GM18526 (cell line): ENCODE data around the gene CELSR2.

Experiments
- POLR2A ChIP-seq: IDR thresholded peaks from 3 replicates; pipeline ENCODE4 v1.6.1; 2011; ENCODE audit not compliant: insufficient read length; ENCODE audit errors: extremely low read depth

CELSR2 gene

DNA sequence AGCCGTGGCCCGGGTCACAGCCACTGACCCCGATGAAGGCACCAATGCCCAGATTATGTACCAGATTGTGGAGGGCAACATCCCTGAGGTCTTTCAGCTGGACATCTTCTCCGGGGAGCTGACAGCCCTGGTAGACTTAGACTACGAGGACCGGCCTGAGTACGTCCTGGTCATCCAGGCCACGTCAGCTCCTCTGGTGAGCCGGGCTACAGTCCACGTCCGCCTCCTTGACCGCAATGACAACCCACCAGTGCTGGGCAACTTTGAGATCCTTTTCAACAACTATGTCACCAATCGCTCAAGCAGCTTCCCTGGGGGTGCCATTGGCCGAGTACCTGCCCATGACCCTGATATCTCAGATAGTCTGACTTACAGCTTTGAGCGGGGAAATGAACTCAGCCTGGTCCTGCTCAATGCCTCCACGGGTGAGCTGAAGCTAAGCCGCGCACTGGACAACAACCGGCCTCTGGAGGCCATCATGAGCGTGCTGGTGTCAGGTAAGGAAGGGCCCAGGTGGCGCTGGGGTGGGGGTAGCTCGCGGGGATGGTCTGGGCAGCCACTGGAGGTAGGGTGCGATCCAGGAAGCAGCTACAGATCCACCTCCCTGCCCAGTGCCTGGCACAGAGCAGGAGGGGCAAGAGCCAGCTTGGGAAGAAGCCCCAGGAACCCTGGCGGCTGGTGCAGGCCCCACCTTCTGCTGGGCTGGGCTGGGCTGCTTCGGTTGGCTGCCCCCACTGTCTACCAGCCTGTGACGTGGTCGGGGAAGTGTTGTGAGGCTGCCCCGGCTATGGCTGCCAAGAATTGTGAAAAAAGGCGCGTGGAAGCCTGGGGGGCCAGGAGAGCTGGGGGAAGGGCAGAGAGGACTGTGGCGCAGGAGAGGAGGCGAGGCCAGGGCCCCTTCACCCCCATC, 3.8 kb downstream of the CELSR2 start:
- no peak for TF ChIP-seq POLR2A

DNA sequence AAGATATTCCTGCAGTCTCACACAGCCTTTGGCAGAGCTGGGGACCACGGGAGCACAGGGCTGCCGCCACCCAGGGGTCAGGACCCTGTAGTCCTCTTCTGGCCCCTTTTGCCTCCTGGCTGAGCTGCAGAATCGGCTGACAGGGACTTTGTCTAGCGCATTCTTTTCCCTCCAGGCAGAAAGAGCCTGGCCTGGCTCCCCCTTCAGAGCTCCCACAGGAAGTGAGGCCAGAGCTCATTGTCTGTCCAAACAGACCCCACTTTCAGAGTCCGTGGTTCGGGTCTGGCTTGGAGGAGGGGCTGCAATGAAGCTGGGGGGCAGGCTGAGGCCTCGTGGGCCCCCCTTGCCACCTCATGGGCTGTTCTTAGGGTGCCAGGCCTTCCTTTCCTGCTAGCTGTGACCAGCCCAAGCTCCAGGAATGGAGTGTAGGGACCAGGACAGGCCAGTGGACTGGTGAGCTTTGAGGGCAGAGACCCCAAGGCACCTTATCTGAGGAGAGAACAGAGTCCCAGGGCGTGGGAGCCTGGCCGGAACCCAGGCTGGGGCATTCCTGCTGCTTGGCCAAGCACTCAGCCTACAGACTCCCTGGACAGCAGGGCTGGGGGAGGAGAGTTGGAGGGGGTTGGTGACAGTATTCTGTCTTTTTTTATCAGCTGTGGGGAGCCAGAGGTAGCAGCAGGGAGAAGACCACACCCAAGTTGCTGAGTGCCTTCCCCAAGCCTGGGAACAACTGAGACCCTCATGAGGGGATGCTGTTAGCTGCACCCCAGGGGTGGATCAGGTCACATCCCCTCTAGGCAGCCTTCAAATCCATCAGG, 4.7 kb downstream of the CELSR2 start:
- no peak for TF ChIP-seq POLR2A

DNA sequence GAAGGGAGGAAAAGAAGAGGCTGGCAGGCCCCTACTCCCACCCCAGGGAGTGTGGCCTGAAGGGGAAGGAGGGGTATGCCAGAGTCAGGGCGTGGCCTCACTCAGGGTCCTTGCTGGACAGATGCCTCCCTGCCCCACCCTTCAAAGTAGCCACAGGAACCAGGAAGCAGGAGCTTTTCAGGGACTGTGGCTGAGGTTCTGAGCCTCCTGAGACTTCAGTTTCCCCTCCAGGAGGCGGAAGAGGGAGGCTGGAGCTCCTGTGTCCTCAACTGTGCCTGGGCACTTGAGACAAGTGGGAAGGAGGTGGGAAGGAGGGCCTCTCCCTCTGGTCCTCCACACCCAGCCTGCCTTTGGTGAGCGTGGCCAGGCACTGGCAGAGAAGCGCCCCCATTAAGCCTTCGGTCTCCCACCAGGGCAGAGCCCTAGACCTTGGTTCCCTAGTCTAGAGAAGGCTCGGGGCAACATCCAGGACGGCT, 5.3 kb downstream of the CELSR2 start:
- TF ChIP-seq POLR2A, result no peak

DNA sequence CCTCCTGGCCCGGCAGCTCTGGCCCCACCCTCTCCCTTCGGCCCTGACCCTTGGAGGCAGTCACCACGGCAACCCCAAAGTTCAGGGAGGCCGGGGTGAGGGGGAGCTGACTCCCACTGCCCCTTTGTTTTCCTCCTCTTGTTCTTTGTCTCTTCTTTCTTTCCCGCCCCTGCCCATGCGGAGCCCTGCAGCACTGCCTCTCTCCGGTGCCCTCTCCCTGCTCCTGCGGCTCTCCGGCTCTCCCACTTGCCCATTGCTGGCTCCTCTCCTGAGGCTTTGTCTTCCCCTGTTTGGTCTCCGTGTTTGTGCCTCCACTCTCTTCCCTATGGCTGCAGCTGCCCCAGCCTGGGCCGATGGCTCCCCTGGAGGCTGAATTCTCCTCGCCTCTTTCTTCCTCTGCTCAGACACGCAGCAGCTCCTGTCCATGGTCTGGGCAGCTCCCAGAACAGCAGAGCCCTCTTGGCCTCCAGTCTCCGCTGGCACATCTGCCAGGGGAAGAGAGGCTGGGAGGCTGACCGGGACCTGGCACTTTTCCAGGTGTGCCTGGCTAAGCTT, 5.8 kb downstream of the CELSR2 start:
- no peak for TF ChIP-seq POLR2A

DNA sequence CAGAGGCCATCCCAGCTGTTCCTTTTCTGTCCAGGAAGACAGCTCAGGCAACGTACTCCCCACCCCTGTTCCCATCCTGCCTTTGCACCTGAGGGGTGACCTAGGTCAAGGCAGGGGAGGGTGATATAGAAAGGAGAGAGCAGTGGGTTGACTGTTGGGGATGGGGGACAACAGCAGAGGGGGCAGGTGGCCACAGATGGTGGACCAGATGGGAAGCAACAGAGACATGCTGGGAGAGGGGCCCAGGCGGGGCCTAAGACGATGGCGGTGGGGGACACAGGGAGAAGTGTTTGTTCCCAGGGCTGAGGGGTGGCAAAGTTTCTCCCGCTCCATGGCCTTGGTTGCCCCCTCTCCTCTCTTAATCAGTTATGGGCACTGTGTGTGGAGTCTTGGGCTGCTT, 6.3 kb downstream of the CELSR2 start:
- no peak for TF ChIP-seq POLR2A

DNA sequence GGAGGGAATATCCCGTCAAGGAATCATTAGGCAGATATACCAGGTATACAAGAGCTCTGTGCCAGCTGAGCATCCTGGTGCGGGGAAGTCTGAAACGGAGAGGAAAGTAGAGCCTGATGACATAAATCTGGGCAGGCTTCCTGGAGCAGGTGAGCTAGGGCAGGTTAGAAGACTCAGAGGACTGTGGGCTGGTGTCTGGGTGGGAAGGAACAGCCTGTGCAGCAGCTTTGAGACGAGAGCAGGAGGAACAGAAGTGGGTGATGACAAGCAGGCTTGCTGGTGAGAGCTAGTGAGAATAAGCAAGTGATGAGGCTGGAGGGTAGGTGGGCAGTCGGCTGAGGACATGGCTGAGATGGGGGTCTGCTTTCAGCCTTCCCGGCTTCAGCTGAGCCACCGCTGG, 6.7 kb downstream of the CELSR2 start:
- TF ChIP-seq POLR2A, result no peak

DNA sequence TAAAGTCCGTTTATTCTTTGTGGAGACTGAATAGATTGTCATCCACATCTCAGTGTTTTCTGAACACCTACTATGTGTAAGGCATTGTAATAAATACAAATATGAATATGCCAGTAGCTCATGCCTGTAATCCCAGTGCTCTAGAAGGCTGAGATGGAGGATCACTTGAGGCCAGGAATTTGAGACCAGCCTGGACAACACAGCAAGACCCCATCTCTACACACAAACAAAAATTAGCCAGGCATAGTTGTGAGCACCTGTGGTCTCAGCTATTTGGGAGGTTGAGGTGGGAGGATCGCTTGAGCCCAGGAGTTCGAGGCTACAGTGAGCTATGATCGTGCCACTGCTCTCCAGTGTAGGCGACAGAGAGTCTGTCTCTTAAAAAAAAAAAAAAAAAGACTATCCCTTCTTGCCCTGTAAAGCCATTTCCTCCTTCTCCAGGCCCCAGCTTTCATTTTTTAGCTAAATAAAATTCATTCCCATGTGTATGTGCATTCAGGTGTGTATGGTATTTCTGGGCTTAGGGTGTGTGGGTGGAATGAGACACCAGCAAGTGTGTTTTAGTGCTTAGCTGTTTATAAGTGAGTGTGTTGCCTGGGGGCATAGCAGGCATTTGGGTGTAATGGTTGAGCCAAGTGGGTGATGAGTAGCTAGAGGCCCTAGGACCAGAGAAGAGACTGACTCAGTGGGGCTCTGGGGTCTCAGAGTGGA, 7.8 kb downstream of the CELSR2 start:
- no peak for TF ChIP-seq POLR2A

DNA sequence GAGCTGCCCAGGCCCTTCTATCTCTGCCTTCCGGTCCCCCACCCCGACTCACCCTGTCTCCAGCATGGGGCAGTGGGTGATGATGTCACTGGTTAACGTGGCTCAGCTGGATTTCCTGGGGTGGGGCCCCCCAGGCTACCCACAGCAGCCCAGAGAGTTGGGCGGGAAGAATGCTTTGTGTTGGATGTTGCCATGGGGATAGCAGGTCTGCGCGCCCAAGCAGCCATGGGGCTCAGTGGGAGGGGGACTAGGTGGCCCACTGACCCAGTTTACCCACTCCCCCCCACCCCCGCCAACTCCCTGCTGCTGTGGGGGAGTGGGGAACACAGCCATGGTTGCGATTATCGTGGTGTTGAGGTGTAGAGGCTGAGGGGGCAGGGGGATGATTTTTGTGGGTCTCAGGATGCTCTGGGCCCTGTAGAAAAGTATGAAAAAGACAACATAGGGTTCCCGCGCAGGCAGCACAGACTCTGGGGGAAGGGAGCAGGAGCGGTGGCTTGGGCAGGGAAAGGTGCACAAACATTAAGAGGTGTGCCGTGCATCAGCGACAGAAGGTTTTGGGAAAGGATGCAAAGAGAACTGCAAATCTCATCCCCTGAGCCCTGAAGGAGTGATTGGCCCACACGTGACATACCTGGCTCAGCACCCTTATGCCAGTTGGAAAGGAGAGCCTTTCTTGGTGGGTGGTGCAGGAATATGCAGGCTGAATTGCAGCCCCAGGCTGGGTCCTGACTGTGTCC, 8.5 kb downstream of the CELSR2 start:
- no peak for TF ChIP-seq POLR2A

DNA sequence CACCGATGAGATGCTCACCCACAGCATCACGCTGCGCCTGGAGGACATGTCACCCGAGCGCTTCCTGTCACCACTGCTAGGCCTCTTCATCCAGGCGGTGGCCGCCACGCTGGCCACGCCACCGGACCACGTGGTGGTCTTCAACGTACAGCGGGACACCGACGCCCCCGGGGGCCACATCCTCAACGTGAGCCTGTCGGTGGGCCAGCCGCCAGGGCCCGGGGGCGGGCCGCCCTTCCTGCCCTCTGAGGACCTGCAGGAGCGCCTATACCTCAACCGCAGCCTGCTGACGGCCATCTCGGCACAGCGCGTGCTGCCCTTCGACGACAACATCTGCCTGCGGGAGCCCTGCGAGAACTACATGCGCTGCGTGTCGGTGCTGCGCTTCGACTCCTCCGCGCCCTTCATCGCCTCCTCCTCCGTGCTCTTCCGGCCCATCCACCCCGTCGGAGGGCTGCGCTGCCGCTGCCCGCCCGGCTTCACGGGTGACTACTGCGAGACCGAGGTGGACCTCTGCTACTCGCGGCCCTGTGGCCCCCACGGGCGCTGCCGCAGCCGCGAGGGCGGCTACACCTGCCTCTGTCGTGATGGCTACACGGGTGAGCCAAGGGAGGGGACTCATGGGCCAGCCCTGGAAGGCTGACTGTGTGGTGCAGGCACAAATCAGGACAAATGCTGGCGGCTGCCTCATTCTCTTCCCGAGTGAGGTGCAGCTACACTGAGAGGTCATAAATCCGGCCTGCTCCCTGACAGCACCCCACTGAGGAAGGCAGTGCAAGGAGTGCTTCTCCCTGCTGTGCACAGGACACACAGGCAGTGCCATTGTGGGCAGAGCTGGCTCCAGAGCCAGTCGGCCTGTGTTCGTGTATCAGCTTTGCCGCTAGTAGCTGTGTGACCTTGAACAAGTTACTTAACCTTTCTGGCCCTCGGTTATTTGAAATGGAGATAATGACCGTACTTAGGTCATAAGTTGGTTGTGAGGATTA, 9.4 kb downstream of the CELSR2 start:
- TF ChIP-seq POLR2A, result no peak

DNA sequence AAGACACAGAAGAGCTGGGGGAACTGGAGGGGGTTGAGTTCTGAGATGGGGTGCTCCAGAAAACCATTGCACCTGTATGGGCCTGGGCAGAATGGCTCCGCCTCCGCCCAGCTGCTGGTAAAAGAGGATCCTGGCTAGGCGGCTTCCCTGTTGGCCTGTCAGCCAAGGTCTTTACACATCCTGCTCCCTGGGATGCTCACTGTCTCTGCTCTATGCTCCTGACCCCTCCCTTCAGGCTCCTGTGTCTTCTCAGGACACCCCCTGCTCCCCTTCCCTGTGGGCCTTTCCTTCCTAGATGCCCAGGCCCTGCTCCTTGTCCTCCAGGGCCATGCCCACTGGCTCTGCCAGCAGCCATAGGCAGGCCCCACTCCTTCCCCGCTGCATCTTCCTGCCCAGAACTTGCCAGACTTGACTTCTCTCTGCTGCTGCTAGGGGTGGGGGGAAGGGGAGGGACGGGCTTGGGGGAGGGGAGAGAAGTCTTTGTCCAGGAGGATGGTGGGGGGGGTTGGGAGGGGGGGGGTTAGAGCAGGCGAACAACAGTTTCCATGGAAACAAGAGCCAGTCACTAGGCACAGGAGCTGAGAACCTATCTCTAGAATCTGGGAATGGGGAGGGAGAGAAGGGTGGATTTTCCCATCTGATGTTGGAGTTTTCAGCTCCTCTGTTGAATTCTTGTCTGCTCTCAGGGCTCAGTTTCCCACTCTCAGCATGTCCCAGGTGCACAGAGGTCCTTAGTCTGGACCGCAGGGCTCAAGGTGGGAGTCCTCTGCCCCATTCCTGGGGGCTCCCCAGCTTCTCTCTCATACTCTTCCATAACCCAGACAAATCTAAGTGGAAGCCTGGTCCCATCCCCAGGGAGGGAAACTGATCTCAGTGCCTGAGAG, 10.6 kb downstream of the CELSR2 start:
- no peak for TF ChIP-seq POLR2A

DNA sequence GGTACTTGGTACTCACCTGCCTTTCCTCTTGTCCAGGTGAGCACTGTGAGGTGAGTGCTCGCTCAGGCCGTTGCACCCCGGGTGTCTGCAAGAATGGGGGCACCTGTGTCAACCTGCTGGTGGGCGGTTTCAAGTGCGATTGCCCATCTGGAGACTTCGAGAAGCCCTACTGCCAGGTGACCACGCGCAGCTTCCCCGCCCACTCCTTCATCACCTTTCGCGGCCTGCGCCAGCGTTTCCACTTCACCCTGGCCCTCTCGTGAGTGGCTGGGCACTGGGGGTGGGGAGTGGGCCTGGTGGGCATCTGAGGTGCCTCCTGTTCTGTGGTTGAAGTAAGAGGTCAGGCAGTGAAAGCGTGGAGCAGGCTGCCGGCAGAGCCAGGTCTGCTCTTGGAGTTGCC, 11.7 kb downstream of the CELSR2 start:
- no peak for TF ChIP-seq POLR2A

DNA sequence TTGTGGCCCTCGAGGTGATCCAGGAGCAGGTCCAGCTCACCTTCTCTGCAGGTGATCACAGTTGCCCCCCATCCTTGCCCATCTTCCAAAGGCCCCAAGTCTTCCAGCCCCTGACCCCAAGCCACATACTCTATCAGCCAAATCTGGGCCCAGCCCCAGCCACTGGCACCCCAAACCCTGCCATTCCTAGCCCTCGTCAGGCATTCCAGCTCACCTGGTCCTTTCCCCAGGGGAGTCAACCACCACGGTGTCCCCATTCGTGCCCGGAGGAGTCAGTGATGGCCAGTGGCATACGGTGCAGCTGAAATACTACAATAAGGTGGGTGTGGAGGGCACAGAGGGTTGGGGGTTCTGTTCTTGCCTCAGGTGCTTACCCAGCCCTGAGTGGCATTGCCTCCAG, 12.2 kb downstream of the CELSR2 start:
- TF ChIP-seq POLR2A, result no peak
